ENCODE results near the gene GMNN. TPM values are rescaled to one million over a fixed set of nuclear protein-coding genes. Genes with fewer than 3 reads are reported as not detected.

Gene GMNN
- total RNA-seq, 4 donors from 2014 or later = 4.5 to 13.4 (median 10.3) TPM

GRCh38 chr6:24807584-24807983, 32.8 kb downstream of the GMNN start:
- TF ChIP-seq CTCF (IDR thresholded peaks at IDR 0.05; ENCODE audit: low read depth) = no peak

- TF ChIP-seq CTCF (IDR thresholded peaks at IDR 0.05; ENCODE audit: low read depth) = no peak
These were observed 35.0 kb downstream of the GMNN start for GRCh38 chr6:24809728-24810127.

- no peak for TF ChIP-seq CTCF (IDR thresholded peaks at IDR 0.05; ENCODE audit: low read depth)
These were observed 43.6 kb downstream of the GMNN start for GRCh38 chr6:24818346-24818745.

GRCh38 chr6:24821860-24822444, 47.2 kb downstream of the GMNN start:
- no peak for TF ChIP-seq CTCF (IDR thresholded peaks at IDR 0.05; ENCODE audit: low read depth)

- no peak for TF ChIP-seq CTCF (IDR thresholded peaks at IDR 0.05; ENCODE audit: low read depth)
These were observed 48.0 kb downstream of the GMNN start for GRCh38 chr6:24822696-24823095.

GRCh38 chr6:24823185-24823584, 48.4 kb downstream of the GMNN start:
- TF ChIP-seq CTCF (IDR thresholded peaks at IDR 0.05; ENCODE audit: low read depth) = no peak

- no peak for TF ChIP-seq CTCF (IDR thresholded peaks at IDR 0.05; ENCODE audit: low read depth)
These were observed 49.6 kb downstream of the GMNN start for GRCh38 chr6:24824142-24824938.

All from subcutaneous adipose tissue (tissue), 4 donors.